ENCODE data around the gene IFITM5. TPM values are rescaled to one million over a fixed set of nuclear protein-coding genes. Genes with fewer than 3 reads are reported as not detected.
"Not testable (repeated sequence)": the region's sequence is repeated elsewhere in the genome, so short reads cannot be mapped to it uniquely, and the experiment has no call there.

Gene IFITM5
- polyA plus RNA-seq, 6 donors from 2014 or later, result not detected

DNA sequence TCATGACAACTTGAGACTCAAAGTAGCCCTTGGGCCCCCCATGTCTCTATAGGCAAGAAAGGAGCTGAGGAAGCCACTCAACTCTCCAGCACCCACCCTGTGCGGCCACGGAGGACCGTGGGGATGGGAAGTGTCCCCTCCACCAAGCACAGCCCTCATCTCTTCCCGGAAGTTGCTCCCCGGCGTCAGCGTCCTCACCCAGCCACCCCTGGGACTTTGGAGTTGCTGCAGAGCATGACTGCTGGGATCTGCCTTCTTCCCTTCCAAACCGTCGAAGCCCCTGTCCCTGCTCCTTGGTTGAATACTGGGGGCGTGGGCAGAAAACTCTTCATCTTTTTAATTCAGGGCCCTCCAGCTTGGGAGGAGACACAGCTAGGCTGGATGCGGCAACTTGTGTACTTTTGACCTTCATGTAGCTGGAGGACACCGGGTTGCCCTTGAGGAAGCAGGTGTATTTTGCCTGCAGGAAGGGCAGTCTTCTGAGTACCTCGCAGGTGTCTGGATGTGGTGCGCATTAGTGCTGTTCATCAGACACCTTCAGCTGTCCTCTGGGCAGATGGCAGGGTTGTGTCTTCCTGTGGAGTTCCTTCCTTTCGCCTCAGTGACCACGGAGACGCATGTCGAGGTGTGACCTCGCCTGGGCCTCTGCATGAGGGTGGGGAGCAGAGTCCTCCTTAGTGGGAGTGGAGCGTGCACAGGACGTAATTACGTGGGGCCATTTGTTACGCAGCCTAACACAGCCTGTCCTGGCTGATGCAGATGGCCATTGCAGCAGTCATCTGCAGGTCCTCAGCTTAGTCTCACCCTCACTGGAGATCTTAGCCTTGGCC, 33.5 kb upstream of the IFITM5 start:
- no peaks in the 10 kb centered on the region for H3K27me3 Mint-ChIP-seq
- ATAC-seq (ENCODE audit: low read depth in 2 of 2) (no peak), DNase-seq (no peak)
- H3K9me3 Mint-ChIP-seq, result peaks cover 0 to 4% (median 0%) of the 10 kb centered on the region in 7 donors
- H3K4me1 Mint-ChIP-seq, result peaks cover 26 to 49% (median 32%) of the 10 kb centered on the region in 3 donors
- H3K36me3 Mint-ChIP-seq, result no peaks in the 10 kb centered on the region
- H3K4me3 Mint-ChIP-seq, result peak overlapping the region in 1 of 8 donors; percentile 62
- peak overlapping the region in 2 of 6 donors; percentile 8 to 90 for H3K27ac Mint-ChIP-seq

DNA sequence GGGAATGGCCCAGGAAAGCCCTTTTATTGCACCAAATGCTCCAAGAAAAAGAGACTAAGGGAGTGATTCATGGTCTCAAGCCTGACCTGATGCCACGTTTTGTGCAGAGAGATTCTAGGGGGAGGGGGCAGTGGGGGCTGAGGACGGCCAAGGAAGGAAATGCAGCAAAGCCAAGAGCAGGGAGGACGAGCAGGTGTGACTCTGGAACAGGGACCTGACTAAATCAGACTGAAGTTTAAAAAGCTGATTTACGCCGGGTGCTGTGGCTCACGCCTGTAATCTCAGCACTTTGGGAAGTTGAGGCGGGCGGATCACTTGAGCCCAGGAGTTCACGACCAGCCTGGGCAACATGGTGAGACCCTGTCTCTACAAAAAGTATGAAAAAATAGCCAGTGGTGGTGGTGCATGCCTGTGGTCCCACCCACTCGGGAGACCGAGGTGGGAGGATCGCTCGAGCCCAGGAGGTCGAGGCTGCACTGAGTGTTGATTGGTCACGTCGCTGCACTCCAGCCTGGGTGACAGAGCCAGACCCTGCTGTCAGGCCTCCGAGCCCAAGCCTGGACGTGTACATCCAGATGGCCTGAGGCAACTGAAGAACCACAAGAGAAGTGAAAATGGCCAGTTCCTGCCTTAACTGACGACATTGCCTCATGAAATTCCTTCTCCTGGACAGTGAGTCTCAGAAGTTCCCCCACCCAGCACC, 32.2 kb upstream of the IFITM5 start:
- Mint-ChIP-seq H3K4me1 (peaks cover 31 to 58% (median 35%) of the 10 kb centered on the region in 3 donors), H3K4me3 (peak overlapping the region in 5 of 8 donors; percentile 49 to 75 (median 65)), H3K27ac (peak overlapping the region in 2 of 6 donors; percentile 53 to 70), H3K36me3 (no peaks in the 10 kb centered on the region), H3K9me3 (peaks cover 0 to 4% (median 0%) of the 10 kb centered on the region in 7 donors), H3K27me3 (no peaks in the 10 kb centered on the region)
- ATAC-seq (ENCODE audit: low read depth in 2 of 2) (no peak), DNase-seq (no peak)

DNA sequence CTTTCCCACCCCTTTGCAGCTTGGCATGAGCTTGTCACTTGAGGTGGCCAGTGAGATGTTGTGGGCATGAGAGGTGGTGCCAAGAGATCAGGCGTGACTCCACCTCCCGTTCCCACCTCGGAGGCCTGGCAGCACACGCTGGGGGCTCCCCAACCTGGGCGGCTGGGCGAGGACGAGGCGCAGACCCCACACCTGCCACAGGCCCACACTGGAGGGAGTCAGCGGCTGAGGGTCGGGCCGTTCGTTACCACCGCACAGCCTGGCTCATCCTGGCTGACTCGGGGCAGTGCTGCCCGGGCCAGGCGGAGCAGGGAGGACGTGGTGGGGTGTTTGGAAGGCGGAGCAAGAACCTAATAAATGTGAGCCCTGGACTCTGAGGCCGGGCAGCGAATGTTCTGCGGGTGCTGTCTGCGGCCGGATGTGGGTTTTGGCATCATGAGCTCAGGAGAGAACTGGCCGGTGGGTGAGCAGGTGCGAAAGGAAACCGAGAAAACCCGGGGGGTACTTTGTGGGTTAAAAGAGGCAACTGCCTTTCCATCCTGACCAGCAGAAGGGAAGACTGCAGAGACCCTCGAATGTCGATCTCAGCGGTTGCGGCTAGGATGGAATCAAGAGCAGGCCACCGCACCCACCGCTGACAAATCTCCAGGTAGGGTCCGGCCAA, 31.5 kb upstream of the IFITM5 start:
- Mint-ChIP-seq H3K36me3 (no peaks in the 10 kb centered on the region), H3K27me3 (no peaks in the 10 kb centered on the region), H3K9me3 (peaks cover 0 to 4% (median 0%) of the 10 kb centered on the region in 7 donors), H3K4me1 (peaks cover 31 to 58% (median 35%) of the 10 kb centered on the region in 3 donors), H3K27ac (peak overlapping the region in 2 of 6 donors; percentile 24 to 53), H3K4me3 (peak overlapping the region in 6 of 8 donors; percentile 12 to 75 (median 58))
- DNase-seq, result no peak
- no peak for ATAC-seq (ENCODE audit: low read depth in 2 of 2)

DNA sequence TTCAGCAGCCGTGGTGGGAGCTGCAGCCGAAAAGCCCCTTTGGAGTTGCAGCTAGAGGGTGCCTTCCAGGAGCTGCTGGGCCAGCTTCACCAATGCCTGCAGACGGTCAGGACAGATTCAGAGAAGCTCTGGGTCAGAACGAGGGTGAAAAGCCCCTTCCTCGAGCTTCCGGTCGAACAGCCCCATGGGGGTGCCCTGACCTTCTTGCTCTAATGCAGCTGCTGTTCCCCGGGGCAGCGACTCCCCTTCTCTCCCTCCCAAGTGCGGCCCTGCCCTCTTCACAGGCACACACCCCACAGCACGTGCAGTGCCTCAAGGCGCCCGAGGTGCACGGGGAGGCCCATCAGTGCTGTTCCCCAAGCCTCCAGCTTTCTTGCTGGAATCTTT, 31.0 kb upstream of the IFITM5 start:
- DNase-seq, result no peak
- Mint-ChIP-seq H3K27me3 (no peaks in the 10 kb centered on the region), H3K4me3 (peak overlapping the region in 4 of 8 donors; percentile 4 to 59 (median 48)), H3K27ac (peak overlapping the region in 2 of 6 donors; percentile 24 to 60), H3K9me3 (peaks cover 0 to 4% (median 0%) of the 10 kb centered on the region in 7 donors), H3K36me3 (no peaks in the 10 kb centered on the region), H3K4me1 (peaks cover 31 to 57% (median 35%) of the 10 kb centered on the region in 3 donors)
- ATAC-seq (ENCODE audit: low read depth in 2 of 2), result no peak

DNA sequence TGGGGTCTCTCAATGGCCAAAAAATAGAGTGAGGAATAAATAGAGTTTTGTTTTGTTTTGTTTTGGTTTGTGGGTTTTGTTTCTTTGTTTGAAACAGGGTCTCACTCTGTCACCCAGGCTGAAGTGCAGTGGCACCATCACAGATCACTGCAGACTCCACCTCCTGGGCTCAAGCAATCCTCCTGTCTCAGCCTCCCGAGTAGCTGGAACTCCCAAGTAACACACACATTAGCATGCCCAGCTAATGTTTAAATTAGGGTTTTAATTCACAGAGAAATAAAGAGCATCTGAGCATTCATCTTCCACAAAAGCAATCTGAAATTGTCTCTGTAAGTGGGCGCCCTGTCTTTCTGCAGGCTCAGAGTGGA, 30.5 kb upstream of the IFITM5 start:
- Mint-ChIP-seq H3K9me3 (peaks cover 0 to 4% (median 0%) of the 10 kb centered on the region in 7 donors), H3K4me1 (peaks cover 34 to 60% (median 37%) of the 10 kb centered on the region in 3 donors), H3K36me3 (no peaks in the 10 kb centered on the region), H3K27me3 (no peaks in the 10 kb centered on the region), H3K27ac (peak overlapping the region in 5 of 6 donors; percentile 56 to 75 (median 74)), H3K4me3 (peak overlapping the region in 1 of 8 donors; percentile 5)
- ATAC-seq (ENCODE audit: low read depth in 2 of 2), result no peak
- DNase-seq, result no peak

DNA sequence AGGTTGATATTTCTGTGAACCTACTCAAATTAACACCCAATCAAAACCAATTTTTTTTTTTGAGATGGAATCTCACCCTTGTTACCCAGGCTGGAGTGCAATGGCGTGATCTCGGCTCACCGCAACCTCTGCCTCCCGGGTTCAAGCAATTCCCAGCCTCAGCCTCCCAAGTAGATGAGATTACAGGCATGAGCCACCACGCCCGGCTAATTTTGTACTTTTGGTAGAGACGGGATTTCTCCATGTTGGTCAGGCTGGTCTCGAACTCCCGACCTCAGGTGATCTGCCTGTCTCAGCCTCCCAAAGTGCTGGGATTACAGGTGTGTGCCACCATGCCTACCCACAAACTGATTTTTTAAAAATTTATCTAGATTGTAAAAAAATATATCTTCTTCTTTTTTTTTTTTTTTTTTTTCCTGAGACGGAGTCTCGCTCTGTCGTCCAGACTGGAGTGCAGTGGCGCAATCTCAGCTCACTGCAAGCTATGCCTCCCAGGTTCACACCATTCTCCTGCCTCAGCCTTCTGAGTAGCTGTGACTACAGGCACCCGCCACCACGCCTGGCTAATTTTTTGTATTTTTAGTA, 29.3 kb upstream of the IFITM5 start:
- Mint-ChIP-seq H3K4me1 (peaks cover 39 to 67% (median 41%) of the 10 kb centered on the region in 3 donors), H3K4me3 (peak overlapping the region in 4 of 8 donors; percentile 13 to 64 (median 38)), H3K27ac (peak overlapping the region in 3 of 6 donors; percentile 60 to 88 (median 65))
- ATAC-seq (ENCODE audit: low read depth in 2 of 2); H3K9me3 Mint-ChIP-seq; H3K36me3 Mint-ChIP-seq; H3K27me3 Mint-ChIP-seq; DNase-seq: not testable (repeated sequence)

DNA sequence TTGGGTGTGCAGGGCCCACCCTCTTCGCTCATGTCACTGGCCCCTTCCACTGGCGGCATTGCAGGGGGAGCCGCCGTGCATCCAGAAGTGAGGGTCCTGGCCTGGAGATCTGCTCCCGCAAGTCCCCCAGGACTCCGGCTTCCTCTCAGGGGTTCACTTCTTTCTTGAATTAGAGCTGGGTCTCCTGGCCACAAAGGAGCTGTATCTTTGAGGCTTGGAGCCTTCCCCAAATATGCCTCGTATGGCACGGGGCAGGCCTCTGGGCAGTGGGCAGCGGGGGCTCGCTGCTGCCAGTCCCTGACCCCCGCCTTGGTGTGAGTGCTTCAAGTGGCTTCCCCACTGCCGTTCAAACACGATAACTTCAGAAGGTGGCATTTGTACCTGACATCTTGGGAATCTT, 28.7 kb upstream of the IFITM5 start:
- ATAC-seq (ENCODE audit: low read depth in 2 of 2) (no peak), DNase-seq (no peak)
- Mint-ChIP-seq H3K27ac (peak overlapping the region; percentile 18 to 79 (median 66)), H3K27me3 (no peaks in the 10 kb centered on the region), H3K4me1 (peaks cover 39 to 67% (median 41%) of the 10 kb centered on the region in 3 donors), H3K9me3 (peaks cover 0 to 4% (median 0%) of the 10 kb centered on the region in 7 donors), H3K4me3 (peak overlapping the region in 5 of 8 donors; percentile 24 to 73 (median 60)), H3K36me3 (no peaks in the 10 kb centered on the region)

DNA sequence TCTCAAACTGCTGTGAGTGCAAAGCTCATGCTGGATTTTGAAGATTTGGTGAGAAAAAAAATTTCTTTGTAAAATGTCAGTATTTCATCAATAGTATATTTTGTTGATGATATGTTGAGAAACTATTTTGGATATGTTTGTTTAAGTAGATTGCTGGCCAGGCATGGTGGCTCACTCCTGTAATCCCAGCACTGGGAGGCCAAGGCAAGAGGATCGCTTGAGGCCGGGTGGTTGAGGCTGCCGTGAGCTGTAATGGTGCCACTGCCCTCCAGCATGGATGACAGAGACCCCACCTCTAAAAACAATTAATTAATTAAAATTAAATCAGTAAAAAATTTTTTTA, 28.2 kb upstream of the IFITM5 start:
- ATAC-seq (ENCODE audit: low read depth in 2 of 2) (no peak), DNase-seq (no peak)
- H3K27me3 Mint-ChIP-seq, result no peaks in the 10 kb centered on the region
- H3K9me3 Mint-ChIP-seq, result peaks cover 0 to 4% (median 0%) of the 10 kb centered on the region in 7 donors
- H3K36me3 Mint-ChIP-seq, result no peaks in the 10 kb centered on the region
- peak overlapping the region; percentile 51 to 90 (median 77) for H3K4me3 Mint-ChIP-seq
- peaks cover 39 to 67% (median 41%) of the 10 kb centered on the region in 3 donors for H3K4me1 Mint-ChIP-seq
- peak overlapping the region; percentile 89 to 99 (median 97) for H3K27ac Mint-ChIP-seq

DNA sequence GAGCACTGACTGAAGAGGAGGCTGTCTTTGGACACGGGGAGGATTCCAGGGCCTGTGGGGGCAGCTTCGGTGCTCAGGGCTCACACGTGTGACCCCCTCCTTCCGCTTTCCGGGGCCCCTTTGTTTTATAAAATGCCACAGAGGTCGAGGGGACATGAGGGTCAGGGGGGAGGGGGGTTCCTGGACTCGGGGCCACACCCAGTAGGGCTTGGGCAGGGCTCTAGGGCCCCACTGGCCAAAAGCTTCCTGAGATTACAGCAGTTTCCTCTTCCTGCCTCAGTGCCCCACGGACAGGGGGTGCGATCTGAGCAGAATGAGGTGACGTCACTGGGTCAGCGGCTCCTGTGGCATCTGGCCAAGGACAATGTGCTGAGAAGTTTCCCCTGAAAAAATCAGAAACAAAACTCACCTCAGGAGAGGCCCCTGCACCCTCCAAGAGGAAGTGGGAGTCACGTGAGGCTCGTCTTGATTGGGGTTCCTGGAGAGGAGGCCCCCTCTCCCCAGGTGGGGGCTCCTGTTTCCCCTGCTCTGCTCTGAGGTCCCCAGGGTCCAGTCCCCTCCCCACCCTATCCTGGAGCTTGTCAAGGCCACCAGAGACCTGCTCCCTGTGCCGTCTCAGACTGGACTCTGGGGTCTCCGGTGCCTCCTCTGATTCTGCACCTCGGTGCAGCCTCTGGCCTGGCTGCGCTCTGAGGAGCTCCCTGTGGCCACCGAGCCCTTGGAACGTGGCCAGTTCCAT, 27.7 kb upstream of the IFITM5 start:
- peaks cover 0 to 4% (median 0%) of the 10 kb centered on the region in 7 donors for H3K9me3 Mint-ChIP-seq
- H3K27me3 Mint-ChIP-seq, result no peaks in the 10 kb centered on the region
- H3K36me3 Mint-ChIP-seq, result no peaks in the 10 kb centered on the region
- H3K27ac Mint-ChIP-seq, result peak overlapping the region; percentile 89 to 99 (median 97)
- ATAC-seq (ENCODE audit: low read depth in 2 of 2) (peak; percentile 84 to 86), DNase-seq (peak; percentile 76)
- peaks cover 39 to 66% (median 41%) of the 10 kb centered on the region in 3 donors for H3K4me1 Mint-ChIP-seq
- H3K4me3 Mint-ChIP-seq, result peak overlapping the region; percentile 51 to 90 (median 77)

DNA sequence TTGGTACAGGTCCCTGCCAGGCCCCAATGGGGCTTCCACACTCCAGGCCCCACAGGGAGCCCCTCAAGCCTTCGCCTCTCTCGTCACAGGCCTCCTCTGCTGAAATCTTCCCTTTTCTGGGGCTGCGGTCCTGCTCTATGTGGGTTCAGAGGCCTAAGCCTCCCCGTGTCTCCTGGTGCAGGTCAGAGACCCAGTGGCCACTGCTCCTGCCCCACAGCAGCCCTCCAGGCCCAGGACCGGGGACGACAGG, 27.2 kb upstream of the IFITM5 start:
- ATAC-seq (ENCODE audit: low read depth in 2 of 2) (peak; percentile 3 to 6), DNase-seq (no peak)
- Mint-ChIP-seq H3K4me3 (peak overlapping the region; percentile 51 to 90 (median 77)), H3K4me1 (peaks cover 39 to 61% (median 41%) of the 10 kb centered on the region in 3 donors), H3K9me3 (peaks cover 0 to 4% (median 0%) of the 10 kb centered on the region in 7 donors), H3K27me3 (no peaks in the 10 kb centered on the region), H3K36me3 (no peaks in the 10 kb centered on the region), H3K27ac (peak overlapping the region; percentile 89 to 99 (median 97))

DNA sequence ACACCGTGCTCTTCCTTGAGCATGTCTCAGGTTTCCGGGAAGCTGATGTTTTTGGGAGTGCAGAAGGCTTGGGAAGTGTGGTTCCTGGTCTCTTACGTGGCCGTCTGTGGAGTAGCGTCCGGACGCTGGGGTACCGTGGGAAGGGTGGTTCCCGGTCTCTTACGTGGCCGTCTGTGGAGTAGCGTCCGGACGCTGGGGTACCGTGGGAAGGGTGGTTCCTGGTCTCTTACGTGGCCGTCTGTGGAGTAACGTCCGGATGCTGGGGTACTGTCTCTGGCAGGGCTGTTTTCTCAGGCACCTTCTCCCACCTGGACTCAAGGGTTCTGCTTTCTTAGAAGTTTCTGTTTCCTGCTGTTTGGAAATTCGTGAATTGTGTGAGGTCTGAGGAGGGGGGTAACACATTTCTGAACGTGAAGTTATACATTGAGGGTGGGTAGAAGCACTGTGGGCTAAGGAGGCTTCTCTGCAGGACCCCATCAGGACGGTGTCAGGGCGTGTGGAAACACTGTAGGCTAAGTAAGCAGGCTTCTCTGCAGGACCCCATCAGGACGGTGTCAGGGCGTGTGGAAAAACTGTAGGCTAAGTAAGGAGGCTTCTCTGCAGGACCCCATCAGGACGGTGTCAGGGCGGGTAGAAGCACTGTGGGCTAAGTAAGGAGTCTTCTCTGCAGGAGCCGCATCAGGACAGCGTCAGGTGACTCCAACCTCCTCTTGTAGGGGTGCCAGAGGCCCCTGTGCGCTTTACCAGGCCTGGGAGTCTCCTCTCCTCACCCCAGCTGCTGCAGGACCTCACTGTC, 26.7 kb upstream of the IFITM5 start:
- Mint-ChIP-seq H3K9me3 (peaks cover 0 to 4% (median 0%) of the 10 kb centered on the region in 7 donors), H3K27ac (peak overlapping the region; percentile 78 to 98 (median 95)), H3K27me3 (no peaks in the 10 kb centered on the region), H3K36me3 (no peaks in the 10 kb centered on the region), H3K4me1 (peaks cover 37 to 56% (median 39%) of the 10 kb centered on the region in 3 donors), H3K4me3 (peak overlapping the region; percentile 46 to 90 (median 72))
- ATAC-seq (ENCODE audit: low read depth in 2 of 2) (no peak), DNase-seq (no peak)

All from naive B cell (primary cell).